Keratinocyte (primary cell): ENCODE results near the gene UMAD1. TPM values are rescaled to one million over a fixed set of nuclear protein-coding genes. Genes with fewer than 3 reads are reported as not detected.

ENCODE experiments used
- DNase-seq: peaks from one replicate; pipeline ENCODE4 v3.0.0-alpha.2; 2011; ENCODE audit warnings: low read depth, missing footprints, low spot score
- FAIRE-seq: peaks from 2 replicates; lab custom pipeline; 2011; peaks lifted over from hg19 to GRCh38; lab: Jason Lieb, UNC
- H2AFZ ChIP-seq: 2 replicates; pipeline ENCODE4 v1.6.0; 2012; ENCODE audit warnings: low read length, control low read depth, inconsistent platforms; ENCODE audit not compliant: control insufficient read depth
- H3K27ac ChIP-seq: 2 replicates; pipeline ENCODE4 v1.5.1; 2011; ENCODE audit warnings: low read length; ENCODE audit not compliant: control insufficient read depth, insufficient read depth
- H3K27me3 ChIP-seq: 3 replicates; pipeline ENCODE4 v1.6.0; 2011; ENCODE audit warnings: low read length; ENCODE audit not compliant: control insufficient read depth, insufficient read depth; ENCODE audit errors: extremely low read depth
- H3K36me3 ChIP-seq, 2 experiments: 2 replicates in 1 of 2; 3 replicates in 1 of 2; pipeline ENCODE4 v1.5.1; 2011; ENCODE audit warnings: low read length in 2 of 2, mild to moderate bottlenecking in 1 of 2; ENCODE audit not compliant: control insufficient read depth in 2 of 2, insufficient read depth in 2 of 2; ENCODE audit errors: extremely low read depth in 1 of 2
- H3K4me1 ChIP-seq: 3 replicates; pipeline ENCODE4 v1.5.1; 2011; ENCODE audit warnings: low read length; ENCODE audit not compliant: control insufficient read depth, insufficient read depth; ENCODE audit errors: extremely low read depth
- H3K4me2 ChIP-seq: 3 replicates; pipeline ENCODE4 v1.6.0; 2011; ENCODE audit warnings: low read depth, low read length; ENCODE audit not compliant: control insufficient read depth, insufficient read depth; ENCODE audit errors: extremely low read depth
- H3K4me3 ChIP-seq, 3 experiments: fragments of 200-600 bp in 1 of 3; sonication (generic) in 1 of 3; 2 replicates in 2 of 3; 3 replicates in 1 of 3; pipeline ENCODE4 v1.5.1; 2011 to 2016; ENCODE audit warnings: low read length in 3 of 3, mild to moderate bottlenecking in 3 of 3, control low read depth in 2 of 3, inconsistent platforms in 1 of 3, low read depth in 1 of 3, mixed read lengths in 1 of 3, mixed run types in 1 of 3, moderate library complexity in 1 of 3; ENCODE audit not compliant: control insufficient read depth in 2 of 3, insufficient read depth in 2 of 3; ENCODE audit errors: extremely low read depth in 1 of 3
- H3K79me2 ChIP-seq: 2 replicates; pipeline ENCODE4 v1.6.0; 2012; ENCODE audit warnings: low read length; ENCODE audit not compliant: control insufficient read depth, insufficient read depth
- H3K9ac ChIP-seq: 3 replicates; pipeline ENCODE4 v1.6.0; 2011; ENCODE audit warnings: low read length; ENCODE audit not compliant: control insufficient read depth, insufficient read depth; ENCODE audit errors: extremely low read depth
- H3K9me1 ChIP-seq: 3 replicates; pipeline ENCODE4 v1.6.0; 2011; ENCODE audit warnings: low read length; ENCODE audit not compliant: control insufficient read depth, insufficient read depth; ENCODE audit errors: extremely low read depth
- H3K9me3 ChIP-seq: 2 replicates; pipeline ENCODE4 v1.5.1; 2012; ENCODE audit warnings: low read depth, low read length; ENCODE audit not compliant: control insufficient read depth
- H4K20me1 ChIP-seq: 3 replicates; pipeline ENCODE4 v1.6.0; 2011; ENCODE audit warnings: low read length; ENCODE audit not compliant: control insufficient read depth, insufficient read depth; ENCODE audit errors: extremely low read depth
- EZH2 ChIP-seq: IDR thresholded peaks from one replicate; pipeline ENCODE4 v1.6.1; 2012; ENCODE audit warnings: inconsistent platforms, mild to moderate bottlenecking, low read length, moderate library complexity
- dilution Hi-C: fragments of 300-500 bp; cut with MboI; formaldehyde crosslinking; loops from one replicate; pipeline ENCODE4 v1.7.0; 2020; ENCODE audit warnings: low sequenced_read_pairs; ENCODE audit not compliant: extremely low pct_ligation_motif_present
- polyA plus RNA-seq, 5 experiments: library from polyadenylated mRNA; depleted of rRNA in 3 of 5; stranded (reverse) in 3 of 5; stranded (forward) in 1 of 5; unstranded in 1 of 5; fragments of >200 nt; gene quantifications; 1 replicate in 1 of 5; 2 replicates in 3 of 5; 3 replicates in 1 of 5; pipeline versions ENCODE4 v1.2.1 to v1.2.3, GENCODE V29; 2011 to 2012; ENCODE audit warnings: missing spikeins in 2 of 5, low read depth in 1 of 5, low replicate concordance in 1 of 5
- TF ChIP-seq, protein P1 (sequence below), 3 experiments: IDR thresholded peaks in 1 of 3; conservative IDR thresholded peaks in 1 of 3; optimal IDR thresholded peaks in 1 of 3; 2 replicates in 2 of 3; 3 replicates in 1 of 3; pipeline versions ENCODE3 to v1.5.1; 2011; ENCODE audit warnings: low read length in 3 of 3, mild to moderate bottlenecking in 3 of 3, moderate library complexity in 2 of 3, control low read depth in 1 of 3, inconsistent platforms in 1 of 3; ENCODE audit not compliant: insufficient read depth in 2 of 3; ENCODE audit errors: extremely low read depth in 1 of 3

UMAD1 gene
- polyA plus RNA-seq, 1 donor (not counting 4 experiments of a cell fraction or from before 2014, with no cell fraction given), result 18.2 TPM

- no peaks in the 10 kb centered on the region for H3K79me2 ChIP-seq
- no peak overlapping the region for H2AFZ ChIP-seq
- no peak for DNase-seq
- no peak for FAIRE-seq
- H3K9ac ChIP-seq, result no peak overlapping the region
- peak overlapping the region; percentile 46 for H3K4me2 ChIP-seq
- dilution Hi-C loops, result no loop called here
- no peak overlapping the region for H3K4me3 ChIP-seq
- H3K9me1 ChIP-seq, result no peaks in the 10 kb centered on the region
- no peak overlapping the region for H3K27ac ChIP-seq
- H4K20me1 ChIP-seq, result no peaks in the 10 kb centered on the region
- no peaks in the 10 kb centered on the region for H3K27me3 ChIP-seq
- peaks cover 8% of the 10 kb centered on the region for H3K4me1 ChIP-seq
- TF ChIP-seq, protein P1, sequence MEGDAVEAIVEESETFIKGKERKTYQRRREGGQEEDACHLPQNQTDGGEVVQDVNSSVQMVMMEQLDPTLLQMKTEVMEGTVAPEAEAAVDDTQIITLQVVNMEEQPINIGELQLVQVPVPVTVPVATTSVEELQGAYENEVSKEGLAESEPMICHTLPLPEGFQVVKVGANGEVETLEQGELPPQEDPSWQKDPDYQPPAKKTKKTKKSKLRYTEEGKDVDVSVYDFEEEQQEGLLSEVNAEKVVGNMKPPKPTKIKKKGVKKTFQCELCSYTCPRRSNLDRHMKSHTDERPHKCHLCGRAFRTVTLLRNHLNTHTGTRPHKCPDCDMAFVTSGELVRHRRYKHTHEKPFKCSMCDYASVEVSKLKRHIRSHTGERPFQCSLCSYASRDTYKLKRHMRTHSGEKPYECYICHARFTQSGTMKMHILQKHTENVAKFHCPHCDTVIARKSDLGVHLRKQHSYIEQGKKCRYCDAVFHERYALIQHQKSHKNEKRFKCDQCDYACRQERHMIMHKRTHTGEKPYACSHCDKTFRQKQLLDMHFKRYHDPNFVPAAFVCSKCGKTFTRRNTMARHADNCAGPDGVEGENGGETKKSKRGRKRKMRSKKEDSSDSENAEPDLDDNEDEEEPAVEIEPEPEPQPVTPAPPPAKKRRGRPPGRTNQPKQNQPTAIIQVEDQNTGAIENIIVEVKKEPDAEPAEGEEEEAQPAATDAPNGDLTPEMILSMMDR (optimal IDR thresholded peaks at IDR 0.05 in 1 of 3, IDR thresholded peaks at IDR 0.05 in 1 of 3, conservative IDR thresholded peaks at IDR 0.05 in 1 of 3; ENCODE audit: extremely low read depth in 1 of 3, insufficient read depth in 2 of 3, low read length in 3 of 3), result no peak
- no peak for TF ChIP-seq EZH2
- no peaks in the 10 kb centered on the region for H3K9me3 ChIP-seq
- no peaks in the 10 kb centered on the region for H3K36me3 ChIP-seq
These were observed 189.1 kb downstream of the UMAD1 start for GRCh38 chr7:7829667-7830066.

DNA sequence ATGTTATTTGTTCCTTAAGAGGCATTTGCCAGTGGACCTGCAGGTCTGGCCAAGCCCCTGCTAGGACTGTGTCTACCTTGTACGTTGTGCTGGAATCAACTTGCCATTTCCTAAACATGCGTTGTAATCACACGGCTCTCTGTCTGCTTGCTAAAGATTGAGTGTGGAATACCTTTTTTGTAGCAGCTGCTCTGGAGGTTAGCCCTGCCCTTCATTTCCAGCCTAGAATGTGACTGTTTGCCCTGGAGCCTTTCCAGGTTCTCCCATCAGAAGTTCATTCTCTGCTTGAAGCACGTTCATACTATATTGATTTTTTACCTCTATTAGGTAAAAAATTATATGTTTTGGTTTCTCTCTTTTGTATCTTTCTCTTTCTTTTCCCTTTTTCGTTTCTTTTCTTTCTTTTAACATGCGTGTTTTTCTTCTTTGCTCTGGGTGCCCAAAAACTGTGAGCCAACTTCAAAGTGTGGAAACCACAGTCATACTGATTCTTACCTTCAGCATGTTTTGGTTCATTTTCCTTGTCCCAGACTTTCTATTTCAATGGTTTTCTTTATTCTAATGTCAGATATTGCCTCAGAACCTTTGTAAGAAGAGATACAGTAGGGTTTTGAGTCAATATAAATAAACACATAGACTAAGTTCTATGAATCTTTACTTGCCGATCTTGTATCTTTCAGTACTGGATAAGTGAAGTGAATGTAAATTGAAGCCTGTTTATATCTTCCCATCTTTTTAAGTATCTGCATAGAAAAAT, 189.7 kb downstream of the UMAD1 start:
- Histone ChIP-seq H4K20me1 (no peaks in the 10 kb centered on the region), H3K4me1 (peaks cover 8% of the 10 kb centered on the region), H3K79me2 (no peaks in the 10 kb centered on the region), H3K4me2 (peak overlapping the region; percentile 46), H3K27me3 (no peaks in the 10 kb centered on the region), H3K9ac (no peak overlapping the region), H2AFZ (peak overlapping the region; percentile 49), H3K27ac (peak overlapping the region; percentile 12), H3K36me3 (no peaks in the 10 kb centered on the region), H3K9me1 (no peaks in the 10 kb centered on the region), H3K9me3 (no peaks in the 10 kb centered on the region), H3K4me3 (no peak overlapping the region)
- dilution Hi-C loops, result no loop called here
- DNase-seq (no peak), FAIRE-seq (no peak)
- TF ChIP-seq, protein P1 (optimal IDR thresholded peaks at IDR 0.05 in 1 of 3, IDR thresholded peaks at IDR 0.05 in 1 of 3, conservative IDR thresholded peaks at IDR 0.05 in 1 of 3; ENCODE audit: extremely low read depth in 1 of 3, insufficient read depth in 2 of 3, low read length in 3 of 3), result no peak
- TF ChIP-seq EZH2, result no peak
